ENCODE results near the gene LNX2.

The LNX2 gene

DNA sequence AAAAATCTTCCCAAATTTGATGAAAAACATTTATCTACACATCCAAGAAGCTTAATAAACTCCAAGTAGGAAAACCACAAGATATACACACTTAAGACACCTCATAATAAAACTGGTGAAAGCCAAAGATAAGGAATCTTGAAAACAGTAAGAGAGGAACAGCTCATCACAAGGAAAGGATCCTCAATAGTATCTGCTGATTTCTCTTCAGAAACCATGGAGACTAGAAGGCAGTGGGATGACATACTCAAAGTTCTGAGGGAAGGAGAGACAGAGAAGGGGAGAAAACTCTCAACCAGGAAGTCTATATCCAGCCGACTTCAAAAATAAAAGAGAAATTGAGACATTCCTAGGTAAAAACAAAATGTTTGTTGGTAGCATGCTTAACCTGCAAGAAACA is 45.7 kb downstream of the LNX2 start:
- TF ChIP-seq FOXP2 (optimal IDR thresholded peaks at IDR 0.05; ENCODE audit: borderline replicate concordance, extremely low read depth, extremely low read length, insufficient read depth) (no peak), SIN3A (IDR thresholded peaks at IDR 0.05; ENCODE audit: borderline replicate concordance, insufficient read depth, low read length) (no peak), POLR2AphosphoS5 (IDR thresholded peaks at IDR 0.05; ENCODE audit: low read depth, low read length) (no peak), TAF1 (IDR thresholded peaks at IDR 0.05; ENCODE audit: borderline replicate concordance, insufficient read depth, low read length) (no peak)
- TF ChIP-seq, protein P1, sequence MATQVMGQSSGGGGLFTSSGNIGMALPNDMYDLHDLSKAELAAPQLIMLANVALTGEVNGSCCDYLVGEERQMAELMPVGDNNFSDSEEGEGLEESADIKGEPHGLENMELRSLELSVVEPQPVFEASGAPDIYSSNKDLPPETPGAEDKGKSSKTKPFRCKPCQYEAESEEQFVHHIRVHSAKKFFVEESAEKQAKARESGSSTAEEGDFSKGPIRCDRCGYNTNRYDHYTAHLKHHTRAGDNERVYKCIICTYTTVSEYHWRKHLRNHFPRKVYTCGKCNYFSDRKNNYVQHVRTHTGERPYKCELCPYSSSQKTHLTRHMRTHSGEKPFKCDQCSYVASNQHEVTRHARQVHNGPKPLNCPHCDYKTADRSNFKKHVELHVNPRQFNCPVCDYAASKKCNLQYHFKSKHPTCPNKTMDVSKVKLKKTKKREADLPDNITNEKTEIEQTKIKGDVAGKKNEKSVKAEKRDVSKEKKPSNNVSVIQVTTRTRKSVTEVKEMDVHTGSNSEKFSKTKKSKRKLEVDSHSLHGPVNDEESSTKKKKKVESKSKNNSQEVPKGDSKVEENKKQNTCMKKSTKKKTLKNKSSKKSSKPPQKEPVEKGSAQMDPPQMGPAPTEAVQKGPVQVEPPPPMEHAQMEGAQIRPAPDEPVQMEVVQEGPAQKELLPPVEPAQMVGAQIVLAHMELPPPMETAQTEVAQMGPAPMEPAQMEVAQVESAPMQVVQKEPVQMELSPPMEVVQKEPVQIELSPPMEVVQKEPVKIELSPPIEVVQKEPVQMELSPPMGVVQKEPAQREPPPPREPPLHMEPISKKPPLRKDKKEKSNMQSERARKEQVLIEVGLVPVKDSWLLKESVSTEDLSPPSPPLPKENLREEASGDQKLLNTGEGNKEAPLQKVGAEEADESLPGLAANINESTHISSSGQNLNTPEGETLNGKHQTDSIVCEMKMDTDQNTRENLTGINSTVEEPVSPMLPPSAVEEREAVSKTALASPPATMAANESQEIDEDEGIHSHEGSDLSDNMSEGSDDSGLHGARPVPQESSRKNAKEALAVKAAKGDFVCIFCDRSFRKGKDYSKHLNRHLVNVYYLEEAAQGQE (IDR thresholded peaks at IDR 0.05; ENCODE audit: insufficient read depth in 1 of 2, low read depth in 2 of 2, low read length in 2 of 2), result no peak

GRCh38 chr13:27573265-27573664 is 47.1 kb downstream of the LNX2 start:
- TF ChIP-seq SIN3A (IDR thresholded peaks at IDR 0.05; ENCODE audit: borderline replicate concordance, insufficient read depth, low read length) (no peak), TAF1 (IDR thresholded peaks at IDR 0.05; ENCODE audit: borderline replicate concordance, insufficient read depth, low read length) (no peak), POLR2AphosphoS5 (IDR thresholded peaks at IDR 0.05; ENCODE audit: low read depth, low read length) (no peak), FOXP2 (optimal IDR thresholded peaks at IDR 0.05; ENCODE audit: borderline replicate concordance, extremely low read depth, extremely low read length, insufficient read depth) (no peak)
- TF ChIP-seq, protein P1 (IDR thresholded peaks at IDR 0.05; ENCODE audit: insufficient read depth in 1 of 2, low read depth in 2 of 2, low read length in 2 of 2), result no peak

GRCh38 chr13:27572234-27572901 is 48.0 kb downstream of the LNX2 start:
- TF ChIP-seq POLR2AphosphoS5 (IDR thresholded peaks at IDR 0.05; ENCODE audit: low read depth, low read length), result no peak
- no peak for TF ChIP-seq SIN3A (IDR thresholded peaks at IDR 0.05; ENCODE audit: borderline replicate concordance, insufficient read depth, low read length)
- TF ChIP-seq FOXP2 (optimal IDR thresholded peaks at IDR 0.05; ENCODE audit: borderline replicate concordance, extremely low read depth, extremely low read length, insufficient read depth), result no peak
- TF ChIP-seq, protein P1 (IDR thresholded peaks at IDR 0.05; ENCODE audit: insufficient read depth in 1 of 2, low read depth in 2 of 2, low read length in 2 of 2), result no peak
- TF ChIP-seq TAF1 (IDR thresholded peaks at IDR 0.05; ENCODE audit: borderline replicate concordance, insufficient read depth, low read length), result no peak

- no peak for TF ChIP-seq TAF1 (IDR thresholded peaks at IDR 0.05; ENCODE audit: borderline replicate concordance, insufficient read depth, low read length)
- TF ChIP-seq SIN3A (IDR thresholded peaks at IDR 0.05; ENCODE audit: borderline replicate concordance, insufficient read depth, low read length), result no peak
- TF ChIP-seq FOXP2 (optimal IDR thresholded peaks at IDR 0.05; ENCODE audit: borderline replicate concordance, extremely low read depth, extremely low read length, insufficient read depth), result no peak
- TF ChIP-seq, protein P1 (IDR thresholded peaks at IDR 0.05; ENCODE audit: insufficient read depth in 1 of 2, low read depth in 2 of 2, low read length in 2 of 2), result no peak
- no peak for TF ChIP-seq POLR2AphosphoS5 (IDR thresholded peaks at IDR 0.05; ENCODE audit: low read depth, low read length)
These were observed 49.4 kb downstream of the LNX2 start for GRCh38 chr13:27570906-27571305.
